ENCODE results near the gene RHBDL1. TPM values are rescaled to one million over a fixed set of nuclear protein-coding genes. Genes with fewer than 3 reads are reported as not detected.
A peak's percentile ranks its signal among the peaks of the same experiment; 100 is the strongest.

Gene RHBDL1
- total RNA-seq, 2 experiments from 2014 or later: 1.4 to 1.9 TPM

DNA sequence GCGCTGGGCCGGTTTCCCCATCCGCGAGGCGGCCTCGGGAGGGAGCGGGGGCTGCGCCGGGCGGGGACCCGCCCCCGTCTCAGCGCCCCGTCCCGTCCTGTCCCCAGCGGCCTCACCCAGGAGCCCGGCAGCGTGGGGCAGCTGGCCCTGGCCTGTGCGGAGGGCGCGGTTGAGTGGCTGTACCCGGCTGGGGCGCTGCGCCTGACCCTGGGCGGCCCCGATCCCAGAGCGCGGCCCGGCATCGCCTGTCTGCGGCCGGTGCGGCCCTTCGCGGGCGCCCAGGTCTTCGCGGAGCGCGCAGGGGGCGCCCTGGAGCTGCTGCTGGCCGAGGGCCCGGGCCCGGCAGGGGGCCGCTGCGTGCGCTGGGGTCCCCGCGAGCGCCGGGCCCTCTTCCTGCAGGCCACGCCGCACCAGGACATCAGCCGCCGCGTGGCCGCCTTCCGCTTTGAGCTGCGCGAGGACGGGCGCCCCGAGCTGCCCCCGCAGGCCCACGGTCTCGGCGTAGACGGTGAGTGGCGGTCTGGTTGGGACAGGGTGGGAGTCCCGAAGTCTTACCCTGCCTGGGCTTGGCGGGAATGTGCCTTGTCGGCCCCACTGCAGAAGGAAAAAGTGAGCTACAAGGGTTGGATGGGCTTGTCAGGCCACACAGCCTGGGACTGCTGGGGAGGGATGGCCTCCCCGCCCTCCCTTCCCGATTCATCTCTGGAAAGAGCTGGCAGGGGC lies 40.2 kb downstream of the RHBDL1 start:
- H3K4me1 Mint-ChIP-seq (ENCODE audit: low read depth): peaks cover 31% of the 10 kb centered on the region
- CTCF ChIA-PET: interaction anchor here (0.8 to 2.1 kb wide), 12 partner anchors 8 to 73 kb away, joined by 3 to 9 read pairs (median 3); partner anchors contain the start of genes CHTF18, CIAO3 and RPUSD1

DNA sequence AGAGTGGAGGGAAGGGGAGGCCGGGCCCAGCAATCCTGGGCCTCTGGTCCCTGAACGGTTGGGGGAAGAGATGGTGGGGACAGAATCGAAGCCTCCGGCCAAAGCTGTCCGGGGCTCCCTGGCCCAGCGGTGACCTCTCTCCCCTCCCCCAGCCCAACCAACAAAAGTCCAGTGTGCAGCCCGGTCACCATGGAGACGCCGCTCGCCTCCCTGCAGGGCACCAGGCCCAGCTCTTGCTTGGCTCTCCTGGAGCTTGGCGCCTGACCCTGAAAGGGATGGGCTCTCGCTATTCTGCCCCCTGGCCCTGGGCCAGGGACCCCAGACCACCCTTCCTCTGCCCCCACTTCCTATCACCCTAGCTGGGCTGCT lies 40.7 kb downstream of the RHBDL1 start:
- no peak for DNase-seq
- Mint-ChIP-seq H3K36me3 (ENCODE audit: low read depth) (no peaks in the 10 kb centered on the region), H3K4me1 (ENCODE audit: low read depth) (peaks cover 32% of the 10 kb centered on the region), H3K27ac (no peak overlapping the region), H3K9me3 (ENCODE audit: insufficient read depth) (no peaks in the 10 kb centered on the region), H3K4me3 (peak overlapping the region; percentile 43), H3K27me3 (ENCODE audit: low read depth) (peaks cover 7% of the 10 kb centered on the region)
- CTCF ChIA-PET: interaction anchor here (0.8 to 2.1 kb wide), 9 partner anchors 8 to 72 kb away, joined by 3 to 9 read pairs (median 3); partner anchors contain the start of genes CHTF18, CIAO3 and RPUSD1
- POLR2A ChIA-PET: interaction anchor here (0.6 to 2.3 kb wide), 4 partner anchors 12 to 33 kb away, joined by 3 to 6 read pairs (median 4); partner anchors contain the start of gene WDR24
- ATAC-seq: no peak

More for the DNA sequence above, 40.2 kb downstream of the RHBDL1 start:
- Mint-ChIP-seq H3K4me3 (peak overlapping the region; percentile 43), H3K36me3 (ENCODE audit: low read depth) (no peaks in the 10 kb centered on the region), H3K9me3 (ENCODE audit: insufficient read depth) (no peaks in the 10 kb centered on the region), H3K27me3 (ENCODE audit: low read depth) (peaks cover 7% of the 10 kb centered on the region), H3K27ac (no peak overlapping the region)
- no peak for DNase-seq
- POLR2A ChIA-PET: interaction anchor here (0.6 to 2.3 kb wide), 6 partner anchors 11 to 33 kb away, joined by 3 to 6 read pairs (median 4); partner anchors contain the start of gene WDR24
- peak; percentile 17 for ATAC-seq

DNA sequence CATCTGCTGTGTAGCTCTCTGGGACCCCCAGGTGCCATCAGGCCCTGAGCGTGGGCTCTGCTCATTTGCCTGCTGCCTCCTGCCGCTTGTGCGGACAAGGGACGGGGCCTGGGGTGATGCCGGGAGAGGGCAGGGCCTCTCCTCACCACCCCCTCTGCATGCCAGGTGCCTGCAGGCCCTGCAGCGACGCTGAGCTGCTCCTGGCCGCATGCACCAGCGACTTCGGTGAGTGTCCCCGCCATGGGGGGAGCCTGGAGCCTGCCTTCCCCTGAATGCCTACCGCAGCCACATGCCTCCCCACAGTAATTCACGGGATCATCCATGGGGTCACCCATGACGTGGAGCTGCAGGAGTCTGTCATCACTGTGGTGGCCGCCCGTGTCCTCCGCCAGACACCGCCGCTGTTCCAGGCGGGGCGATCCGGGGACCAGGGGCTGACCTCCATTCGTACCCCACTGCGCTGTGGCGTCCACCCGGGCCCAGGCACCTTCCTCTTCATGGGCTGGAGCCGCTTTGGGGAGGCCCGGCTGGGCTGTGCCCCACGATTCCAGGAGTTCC lies 41.4 kb downstream of the RHBDL1 start:
- no peak overlapping the region for H3K4me3 Mint-ChIP-seq
- CTCF ChIA-PET: interaction anchor here (1.2 to 1.9 kb wide), 5 partner anchors 9 to 40 kb away, joined by 3 to 9 read pairs (median 3); partner anchors contain the start of gene CIAO3
- no peak overlapping the region for H3K27ac Mint-ChIP-seq
- DNase-seq (no peak), ATAC-seq (no peak)
- H3K36me3 Mint-ChIP-seq (ENCODE audit: low read depth): no peaks in the 10 kb centered on the region
- peaks cover 7% of the 10 kb centered on the region for H3K27me3 Mint-ChIP-seq (ENCODE audit: low read depth)
- POLR2A ChIA-PET: interaction anchor here (1.4 to 2.3 kb wide), 2 partner anchors 15 to 27 kb away, joined by 4 to 6 read pairs; partner anchors contain the start of gene WDR24
- peaks cover 30% of the 10 kb centered on the region for H3K4me1 Mint-ChIP-seq (ENCODE audit: low read depth)
- no peaks in the 10 kb centered on the region for H3K9me3 Mint-ChIP-seq (ENCODE audit: insufficient read depth)

DNA sequence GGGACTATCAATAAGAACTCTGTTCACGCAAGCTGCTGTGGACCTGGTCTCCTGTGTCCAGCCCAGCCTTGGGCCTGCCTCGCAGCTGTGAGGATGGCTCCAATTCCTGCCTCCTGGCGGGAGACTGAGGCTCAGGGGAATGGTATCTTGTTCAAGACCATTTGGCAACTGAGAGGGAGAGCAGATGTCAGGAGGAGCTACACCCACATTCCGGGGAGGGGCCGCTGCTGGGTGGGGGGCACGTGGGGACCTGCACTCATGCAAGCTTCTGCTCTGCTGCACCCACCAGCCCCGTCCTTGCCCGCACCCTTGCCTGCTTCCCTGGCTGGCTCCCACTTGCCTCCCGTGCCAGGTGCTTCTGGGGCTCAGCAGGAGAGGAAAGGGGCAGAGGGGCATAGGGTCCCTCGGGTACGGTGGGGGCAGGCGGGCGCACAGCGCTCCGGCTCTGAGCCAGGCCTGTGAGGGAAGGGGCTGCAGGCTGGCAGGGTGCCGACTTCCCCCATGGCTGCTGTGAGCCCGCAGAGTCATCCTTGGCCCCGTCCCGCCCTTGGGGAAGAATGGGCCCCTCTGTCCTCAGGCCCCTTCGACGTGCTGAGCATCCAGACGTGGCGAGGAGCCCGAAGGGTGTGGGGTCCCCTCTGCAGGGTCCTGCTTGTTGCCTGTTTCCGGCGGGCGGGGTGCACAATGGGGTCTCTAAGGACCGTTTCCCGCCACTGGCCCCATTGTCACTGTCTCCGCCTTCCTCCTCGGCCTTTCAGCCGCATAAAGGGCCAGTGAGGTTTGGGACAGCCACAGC lies 42.2 kb downstream of the RHBDL1 start:
- Mint-ChIP-seq H3K36me3 (ENCODE audit: low read depth) (no peaks in the 10 kb centered on the region), H3K4me1 (ENCODE audit: low read depth) (peaks cover 30% of the 10 kb centered on the region), H3K27me3 (ENCODE audit: low read depth) (peaks cover 7% of the 10 kb centered on the region), H3K27ac (no peak overlapping the region), H3K4me3 (no peak overlapping the region), H3K9me3 (ENCODE audit: insufficient read depth) (no peaks in the 10 kb centered on the region)
- ATAC-seq: no peak
- CTCF ChIA-PET: interaction anchor here (1.9 kb wide), 1 partner anchor 24 kb away, joined by 9 read pairs; the partner anchor contains the start of gene CIAO3
- no peak for DNase-seq
- POLR2A ChIA-PET: no interaction called here

DNA sequence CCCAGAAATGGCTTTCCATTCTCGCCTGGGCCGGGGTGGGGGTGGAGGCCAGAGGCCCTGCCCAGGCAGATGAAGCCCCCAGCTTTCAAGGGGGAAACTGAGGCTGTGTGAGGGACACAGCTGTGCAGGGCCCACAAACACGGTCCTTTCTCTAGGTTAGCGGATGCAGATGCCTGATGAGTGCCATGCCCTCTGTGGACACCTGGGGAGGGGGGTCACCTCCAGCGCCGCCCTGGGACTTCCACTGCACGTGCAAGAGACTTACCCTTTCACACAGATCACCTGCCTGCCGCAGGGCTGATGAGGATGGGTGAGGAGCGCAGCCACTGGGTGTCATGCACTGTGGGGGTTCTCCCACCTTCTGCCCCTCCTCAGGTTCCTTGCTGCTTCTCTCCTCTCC lies 42.9 kb downstream of the RHBDL1 start:
- H3K36me3 Mint-ChIP-seq (ENCODE audit: low read depth): no peaks in the 10 kb centered on the region
- no peak for DNase-seq
- POLR2A ChIA-PET: interaction anchor here (2.3 kb wide), 1 partner anchor 11 kb away, joined by 10 read pairs; no protein-coding TSS in a partner anchor
- no peak for ATAC-seq
- peaks cover 7% of the 10 kb centered on the region for H3K27me3 Mint-ChIP-seq (ENCODE audit: low read depth)
- H3K4me1 Mint-ChIP-seq (ENCODE audit: low read depth): peaks cover 30% of the 10 kb centered on the region
- H3K9me3 Mint-ChIP-seq (ENCODE audit: insufficient read depth): no peaks in the 10 kb centered on the region
- CTCF ChIA-PET: no interaction called here
- no peak overlapping the region for H3K4me3 Mint-ChIP-seq
- H3K27ac Mint-ChIP-seq: no peak overlapping the region

DNA sequence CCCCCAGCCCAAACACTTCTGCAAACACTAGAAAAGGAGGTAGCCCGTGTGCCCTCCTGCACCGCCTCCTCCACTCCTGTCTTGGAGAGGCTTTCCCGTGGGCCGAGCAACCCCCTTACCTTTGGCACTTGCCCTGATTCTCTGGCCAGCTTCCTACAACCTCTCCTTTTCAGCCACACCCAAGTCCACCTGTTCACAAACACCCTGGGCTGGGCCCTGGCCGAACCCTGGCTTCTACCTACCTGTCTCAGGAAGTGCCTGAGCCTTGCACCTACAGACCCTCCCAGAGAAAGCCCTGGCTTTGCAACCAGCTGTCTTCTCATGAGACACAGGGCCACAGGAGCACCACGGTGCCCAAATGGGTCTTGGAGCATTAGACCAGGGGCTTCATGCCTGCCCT lies 43.5 kb downstream of the RHBDL1 start:
- H3K27ac Mint-ChIP-seq: peak overlapping the region; percentile 48
- ATAC-seq: no peak
- H3K36me3 Mint-ChIP-seq (ENCODE audit: low read depth): no peaks in the 10 kb centered on the region
- ChIA-PET CTCF (interaction anchor here (1.8 kb wide), 1 partner anchor 13 kb away, joined by 10 read pairs; no protein-coding TSS in a partner anchor), POLR2A (interaction anchor here (2.3 kb wide), 1 partner anchor 10 kb away, joined by 10 read pairs; no protein-coding TSS in a partner anchor)
- H3K9me3 Mint-ChIP-seq (ENCODE audit: insufficient read depth): no peaks in the 10 kb centered on the region
- H3K27me3 Mint-ChIP-seq (ENCODE audit: low read depth): peaks cover 6% of the 10 kb centered on the region
- H3K4me3 Mint-ChIP-seq: no peak overlapping the region
- H3K4me1 Mint-ChIP-seq (ENCODE audit: low read depth): peaks cover 30% of the 10 kb centered on the region
- no peak for DNase-seq

- Mint-ChIP-seq H3K36me3 (ENCODE audit: low read depth) (no peaks in the 10 kb centered on the region), H3K27me3 (ENCODE audit: low read depth) (peaks cover 4% of the 10 kb centered on the region), H3K4me1 (ENCODE audit: low read depth) (peaks cover 25% of the 10 kb centered on the region), H3K27ac (peak overlapping the region; percentile 77), H3K4me3 (peak overlapping the region; percentile 77), H3K9me3 (ENCODE audit: insufficient read depth) (no peaks in the 10 kb centered on the region)
- ATAC-seq: peak; percentile 11
- no peak for DNase-seq
- CTCF ChIA-PET: interaction anchor here (0.8 to 2.5 kb wide), 10 partner anchors 8 to 36 kb away, joined by 3 to 19 read pairs (median 5); partner anchors contain the start of genes CIAO3 and JMJD8
- POLR2A ChIA-PET: interaction anchor here (1.4 to 2.3 kb wide), 2 partner anchors 9 to 30 kb away, joined by 6 to 10 read pairs; no protein-coding TSS in a partner anchor
Measured at GRCh38 chr16:719815-720446, 44.5 kb downstream of the RHBDL1 start.

DNA sequence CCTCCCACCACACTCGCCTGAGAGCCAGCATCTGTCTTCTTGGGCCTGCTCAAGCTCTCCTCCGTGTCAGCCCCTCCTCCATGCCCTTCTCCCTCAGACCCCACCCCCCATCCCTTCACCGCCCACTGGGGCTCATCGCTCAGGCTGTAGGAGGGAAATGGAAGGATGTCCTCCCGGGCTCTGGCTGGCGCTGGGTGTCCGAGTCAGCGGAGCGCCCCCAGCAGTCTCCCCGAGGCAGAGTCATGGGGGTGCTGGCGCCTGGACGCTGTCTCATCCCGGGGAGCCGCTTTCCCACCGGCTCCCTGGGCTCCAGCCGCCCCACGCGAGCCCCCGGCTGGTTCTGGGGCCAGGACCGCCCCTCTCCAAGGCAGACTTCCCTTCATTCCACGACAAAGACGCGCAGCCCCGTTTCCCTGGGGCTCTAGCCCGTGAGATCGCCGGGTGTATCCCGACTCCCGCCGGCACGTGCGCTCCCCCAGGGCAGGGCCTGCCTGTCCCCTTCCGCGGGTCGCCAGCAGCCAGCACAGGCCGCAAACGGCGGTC lies 45.0 kb downstream of the RHBDL1 start:
- peaks cover 25% of the 10 kb centered on the region for H3K4me1 Mint-ChIP-seq (ENCODE audit: low read depth)

DNA sequence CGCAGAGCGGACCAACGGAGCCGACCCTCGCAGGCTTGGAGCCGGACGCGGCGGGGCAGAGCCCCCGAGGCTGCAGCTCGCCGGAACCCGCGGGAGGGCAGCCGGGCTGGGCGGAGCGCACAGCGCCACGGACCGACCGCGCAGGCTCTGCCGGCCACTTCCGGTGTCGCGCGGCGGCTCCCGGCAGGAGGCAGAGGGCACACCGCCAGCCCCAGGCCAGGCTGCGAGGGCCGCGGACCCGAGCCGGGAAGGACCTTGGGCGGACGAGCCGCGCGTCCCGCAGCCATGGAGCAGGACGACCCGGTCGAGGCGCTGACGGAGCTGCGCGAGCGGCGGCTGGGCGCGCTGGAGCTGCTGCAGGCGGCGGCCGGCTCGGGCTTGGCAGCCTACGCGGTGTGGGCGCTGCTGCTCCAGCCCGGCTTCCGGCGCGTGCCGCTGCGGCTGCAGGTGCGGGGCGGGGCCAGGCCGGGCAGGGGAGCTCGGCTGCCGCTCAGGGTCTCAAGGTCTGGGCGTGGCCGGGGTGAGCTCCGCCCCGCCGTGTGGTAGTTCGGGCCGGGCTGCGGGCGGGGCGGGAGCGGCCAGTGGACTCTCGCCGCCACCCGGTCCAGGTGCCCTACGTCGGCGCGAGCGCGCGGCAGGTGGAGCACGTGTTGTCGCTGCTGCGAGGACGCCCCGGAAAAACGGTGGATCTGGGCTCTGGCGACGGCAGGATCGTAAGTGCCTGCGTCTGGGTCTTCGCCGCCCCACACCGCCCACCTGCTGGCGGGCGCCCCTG lies 45.7 kb downstream of the RHBDL1 start, which contains the start of gene ANTKMT:
TSS of gene ANTKMT (plus strand) at position 157 of the 775 bp plus-strand sequence. CDS start at position 286, 129 bp downstream.
- Mint-ChIP-seq H3K9me3 (ENCODE audit: insufficient read depth) (no peaks in the 10 kb centered on the region), H3K36me3 (ENCODE audit: low read depth) (no peaks in the 10 kb centered on the region), H3K27me3 (ENCODE audit: low read depth) (peaks cover 3% of the 10 kb centered on the region), H3K4me3 (peak within 1 kb of the TSS; percentile 77), H3K27ac (peak within 1 kb of the TSS; percentile 77), H3K4me1 (ENCODE audit: low read depth) (peaks cover 22% of the 10 kb centered on the region)
- CTCF ChIA-PET: interaction anchor here (0.9 to 2.5 kb wide), 5 partner anchors 9 to 64 kb away, joined by 3 to 19 read pairs (median 10); partner anchors contain the start of gene CIAO3
- DNase-seq: peak; percentile 80
- peak; percentile 72 for ATAC-seq
- POLR2A ChIA-PET: interaction anchor here (0.6 to 1.7 kb wide), 6 partner anchors 13 to 278 kb away, joined by 3 to 6 read pairs (median 4); partner anchors contain the start of genes METTL26 and WDR24

More for the DNA sequence above, 45.0 kb downstream of the RHBDL1 start:
- peak overlapping the region; percentile 77 for H3K27ac Mint-ChIP-seq
- no peaks in the 10 kb centered on the region for H3K9me3 Mint-ChIP-seq (ENCODE audit: insufficient read depth)
- POLR2A ChIA-PET: interaction anchor here (1.1 to 2.3 kb wide), 4 partner anchors 9 to 31 kb away, joined by 4 to 10 read pairs (median 5); no protein-coding TSS in a partner anchor
- H3K4me3 Mint-ChIP-seq: peak overlapping the region; percentile 77
- H3K27me3 Mint-ChIP-seq (ENCODE audit: low read depth): peaks cover 4% of the 10 kb centered on the region
- CTCF ChIA-PET: interaction anchor here (0.8 to 2.5 kb wide), 11 partner anchors 8 to 65 kb away, joined by 3 to 19 read pairs (median 5); partner anchors contain the start of genes CIAO3 and JMJD8
- DNase-seq (peak; percentile 59), ATAC-seq (peak; percentile 29)
- no peaks in the 10 kb centered on the region for H3K36me3 Mint-ChIP-seq (ENCODE audit: low read depth)
